GM04503 (cell line): ENCODE measurements around the gene SYTL2.
A peak's percentile ranks its signal among the peaks of the same experiment; 100 is the strongest.

Experiments used
- DNase-seq: peaks from one replicate; pipeline ENCODE4 v3.0.0-alpha.2; 2012; ENCODE audit warnings: low read depth

The SYTL2 gene

DNA sequence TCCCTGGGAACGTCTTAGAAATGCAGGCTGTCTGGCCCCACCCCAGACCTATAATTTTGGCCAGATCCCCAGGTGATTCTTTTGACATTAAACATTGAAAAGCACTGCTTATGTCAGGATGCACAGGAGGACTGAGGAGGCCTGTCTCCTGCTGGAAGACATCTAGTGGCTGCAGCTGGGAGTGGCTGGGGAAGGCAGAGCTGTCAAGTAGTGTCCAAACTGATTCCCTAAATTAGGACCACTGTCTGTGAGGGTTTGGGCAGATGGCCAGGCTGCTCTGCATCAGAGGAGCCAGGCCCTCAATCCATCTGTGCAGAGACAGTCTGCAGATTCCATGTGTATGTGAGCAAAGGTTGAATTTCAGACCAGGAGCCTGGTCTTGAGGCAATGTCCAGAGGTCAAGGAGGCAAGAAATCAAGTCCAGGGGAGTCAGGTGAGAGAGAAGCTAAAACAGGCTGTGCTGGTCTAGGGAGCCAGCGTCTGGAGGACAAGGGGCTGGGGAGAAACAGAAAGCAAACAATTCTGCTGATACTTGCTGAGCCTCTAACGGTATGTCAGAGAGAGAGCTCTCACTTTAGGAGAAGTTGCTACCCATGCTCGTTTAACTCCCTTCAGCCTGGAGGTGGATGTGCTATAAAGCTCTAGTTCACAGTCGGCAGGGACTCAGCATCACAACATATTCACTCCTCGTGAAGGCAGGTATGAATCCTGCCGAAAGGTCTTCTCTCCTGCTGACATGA is 15.3 kb upstream of the SYTL2 start:
- no peak for DNase-seq

DNA sequence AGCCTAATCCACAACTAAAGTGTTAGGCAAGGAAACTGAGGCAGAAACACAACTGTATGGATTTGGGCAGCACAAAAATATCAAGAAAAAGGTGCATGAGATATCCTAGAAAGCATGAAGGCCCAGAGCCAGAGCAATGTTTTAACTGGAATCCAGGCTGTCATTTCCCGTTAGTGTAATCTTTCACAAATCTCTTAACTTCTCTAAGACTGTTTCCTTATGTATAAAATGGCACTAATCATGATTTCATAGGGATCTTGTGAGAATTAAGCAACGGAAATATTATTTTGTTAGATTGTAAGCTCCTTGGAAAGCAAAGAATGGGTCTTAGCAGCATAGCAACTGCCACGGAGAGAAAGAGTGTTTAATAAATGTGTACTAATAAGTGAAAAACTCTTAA is 14.7 kb upstream of the SYTL2 start:
- no peak for DNase-seq

DNA sequence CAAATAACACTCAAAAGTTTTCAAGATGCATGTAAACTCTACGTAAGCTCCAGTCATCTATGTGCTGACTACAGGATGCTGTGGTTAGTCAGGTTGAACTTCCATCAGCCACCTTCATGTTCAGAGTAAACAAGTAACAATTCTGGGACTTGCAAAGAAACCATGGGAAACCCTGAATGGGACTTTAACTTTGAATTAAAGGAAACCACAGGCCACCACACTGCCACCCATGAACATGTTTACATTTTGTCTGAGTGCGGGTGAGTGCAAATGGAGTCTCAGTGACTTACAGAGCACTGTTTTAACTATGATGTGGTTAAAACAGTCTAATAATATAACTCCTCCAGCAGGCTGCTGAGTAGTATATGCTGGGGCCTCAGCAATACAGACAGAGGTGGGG is 12.9 kb upstream of the SYTL2 start:
- DNase-seq: no peak

DNA sequence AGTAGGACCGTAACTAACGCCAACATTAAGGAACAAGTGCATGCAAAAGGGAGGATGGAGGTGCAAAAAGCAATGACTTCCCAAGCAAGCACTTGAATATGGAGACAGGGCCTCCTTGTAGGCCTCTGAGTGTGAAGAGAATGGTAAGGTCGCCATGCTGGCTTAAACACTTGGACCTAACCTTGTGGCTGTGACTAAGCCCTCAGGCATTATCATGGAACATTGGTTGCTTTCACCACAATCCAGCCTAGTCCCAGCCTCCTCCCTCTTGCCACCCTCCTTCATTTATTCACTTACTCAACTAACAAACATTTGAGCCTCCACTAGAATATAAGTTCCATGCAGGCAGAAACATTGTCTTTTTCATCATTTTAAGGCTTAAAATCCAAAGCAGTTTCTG is 11.9 kb upstream of the SYTL2 start:
- no peak for DNase-seq

DNA sequence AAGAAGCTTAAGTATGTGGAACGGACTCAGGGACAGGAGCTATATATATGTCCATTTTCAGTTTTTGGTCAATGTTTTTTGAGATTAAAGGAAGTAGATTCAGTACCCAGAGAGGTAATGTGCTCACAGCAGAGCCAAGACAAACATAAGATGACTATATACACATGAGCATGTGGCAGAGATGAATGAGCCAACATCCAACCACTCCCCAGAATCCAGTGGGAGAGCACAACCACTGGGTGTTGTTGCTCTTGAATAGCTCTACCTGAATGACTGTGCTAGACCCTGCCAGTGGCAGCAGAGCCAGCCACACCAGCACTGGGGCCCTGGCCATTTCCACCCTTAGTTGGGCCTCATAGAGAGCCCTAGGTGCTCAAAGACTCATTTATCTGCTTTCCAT is 10.7 kb upstream of the SYTL2 start:
- no peak for DNase-seq

DNA sequence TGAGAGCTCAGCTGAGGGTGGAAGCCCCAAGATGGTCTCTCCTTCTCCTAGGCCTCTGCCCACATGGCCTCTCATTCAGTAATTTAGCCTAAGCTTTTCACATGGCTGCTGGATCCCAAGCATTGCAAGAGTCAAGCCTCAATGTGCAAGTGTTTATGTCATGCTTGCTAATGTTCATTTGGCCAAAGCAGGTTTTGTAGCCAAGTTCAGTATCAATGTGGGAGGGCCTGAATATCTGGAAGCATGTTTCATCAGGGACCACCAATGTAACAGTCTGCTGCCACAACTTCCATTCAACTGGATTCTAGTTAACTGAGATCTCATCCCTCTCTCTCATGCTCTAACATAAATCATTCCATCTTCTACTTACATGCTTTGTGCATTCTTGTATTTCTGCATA is 8.5 kb upstream of the SYTL2 start:
- DNase-seq: no peak

DNA sequence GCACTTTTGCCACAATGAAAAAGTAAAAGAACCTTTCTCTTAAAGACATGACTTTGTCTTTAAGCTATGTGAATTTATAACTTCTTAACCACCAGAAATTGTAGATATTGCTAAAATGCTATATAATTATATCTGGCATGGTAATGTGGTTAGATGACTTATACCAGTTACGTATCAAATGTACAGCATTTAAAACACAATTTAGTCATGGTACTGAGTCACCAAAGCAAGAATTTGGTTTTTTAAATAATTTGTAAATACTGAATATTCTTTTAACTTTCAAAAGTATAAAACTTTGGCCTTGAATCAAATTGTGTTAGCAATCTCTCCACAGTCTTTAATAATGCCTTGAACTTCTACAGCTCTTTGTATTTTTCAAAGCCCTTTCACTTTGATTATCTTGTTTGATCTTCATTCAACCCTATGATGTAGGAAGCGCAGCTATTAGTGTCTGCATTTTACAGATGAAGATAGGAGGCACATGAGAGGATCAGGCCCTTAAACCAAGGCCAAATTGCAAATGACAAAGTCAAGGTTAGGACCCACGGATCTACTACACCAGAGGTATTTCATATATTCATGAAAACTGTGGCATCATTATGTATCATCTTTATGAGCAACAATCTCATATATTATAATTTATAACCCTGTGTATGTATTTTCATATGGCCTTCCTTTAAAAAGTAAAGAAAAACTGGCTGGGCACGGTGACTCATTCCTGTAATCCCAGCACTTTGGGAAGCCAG is 4.4 kb upstream of the SYTL2 start:
- DNase-seq: peak; percentile 68

DNA sequence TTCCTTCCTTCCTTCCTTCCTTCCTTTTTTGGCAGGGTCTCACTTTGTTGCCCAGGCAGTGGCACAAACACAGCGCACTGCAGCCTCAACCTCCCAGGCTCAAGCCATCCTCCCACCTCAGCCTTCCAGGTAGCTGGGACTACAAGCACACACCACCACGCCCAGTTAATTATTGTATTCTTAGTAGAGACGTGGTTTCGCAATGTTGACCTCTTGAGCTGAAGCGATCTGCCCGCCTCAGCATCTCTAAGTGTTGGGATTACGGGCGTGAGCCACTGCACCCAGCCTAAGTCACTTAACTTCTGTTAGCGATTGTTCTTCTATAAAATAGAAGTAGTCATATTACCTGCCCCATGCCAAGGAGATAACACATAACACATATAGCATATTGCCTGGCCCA is 2.8 kb upstream of the SYTL2 start:
- DNase-seq: no peak

DNA sequence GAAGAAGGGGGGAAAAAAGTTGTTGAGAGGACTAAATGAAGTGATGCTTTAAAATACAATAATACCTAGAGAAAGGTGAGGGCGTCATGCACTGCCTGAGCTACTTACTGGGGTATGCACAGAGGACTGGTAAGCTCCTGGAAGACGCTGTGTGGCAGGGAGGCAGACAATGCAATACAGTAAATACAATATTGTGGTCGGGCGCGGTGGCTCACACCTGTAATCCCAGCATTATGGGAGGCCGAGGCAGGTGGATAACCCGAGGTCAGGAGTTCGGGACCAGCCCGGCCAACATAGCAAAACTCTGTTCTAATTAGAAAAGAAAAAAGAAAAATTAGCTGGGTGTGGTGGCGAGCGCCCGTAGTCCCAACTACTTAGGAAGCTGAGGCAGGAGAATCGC is 683 bp upstream of the SYTL2 start:
- no peak for DNase-seq

DNA sequence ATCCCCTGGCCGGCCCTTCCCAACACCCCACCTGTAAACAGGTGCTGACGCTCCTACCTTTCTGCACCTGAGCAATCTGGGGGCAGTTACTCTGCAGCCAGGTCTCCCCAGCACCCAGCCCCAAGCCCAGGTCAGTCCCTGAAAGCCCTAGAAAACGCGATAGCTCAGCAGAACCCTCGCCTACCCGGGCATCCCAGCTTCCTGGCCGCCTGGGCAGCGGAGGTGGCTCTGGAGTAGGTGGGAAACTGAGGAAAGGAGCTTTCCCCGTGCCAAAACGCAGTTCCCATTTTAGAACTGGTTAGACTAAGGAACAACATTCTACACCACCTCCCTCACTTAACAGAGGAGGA is 445 bp downstream of the SYTL2 start:
- DNase-seq: no peak

DNA sequence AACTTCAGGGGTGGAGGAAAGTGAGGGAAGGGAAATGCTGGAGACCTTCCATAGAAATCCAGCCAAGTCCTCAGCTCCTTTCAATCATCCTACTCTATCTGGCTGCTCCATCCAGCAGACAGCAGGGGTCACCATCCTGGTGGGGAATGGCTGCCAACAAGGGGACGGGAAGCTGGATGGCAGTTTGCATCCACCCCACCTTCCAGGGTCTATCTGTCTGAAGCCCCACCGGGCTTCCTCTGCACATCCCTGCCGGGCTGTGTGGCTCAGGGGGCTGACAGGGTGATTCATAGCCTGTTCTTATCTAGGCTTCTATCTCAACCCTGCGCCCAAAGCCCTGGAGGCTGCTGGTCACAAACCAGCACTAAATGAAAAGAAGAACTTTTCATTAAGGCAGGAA is 1.1 kb downstream of the SYTL2 start:
- no peak for DNase-seq

DNA sequence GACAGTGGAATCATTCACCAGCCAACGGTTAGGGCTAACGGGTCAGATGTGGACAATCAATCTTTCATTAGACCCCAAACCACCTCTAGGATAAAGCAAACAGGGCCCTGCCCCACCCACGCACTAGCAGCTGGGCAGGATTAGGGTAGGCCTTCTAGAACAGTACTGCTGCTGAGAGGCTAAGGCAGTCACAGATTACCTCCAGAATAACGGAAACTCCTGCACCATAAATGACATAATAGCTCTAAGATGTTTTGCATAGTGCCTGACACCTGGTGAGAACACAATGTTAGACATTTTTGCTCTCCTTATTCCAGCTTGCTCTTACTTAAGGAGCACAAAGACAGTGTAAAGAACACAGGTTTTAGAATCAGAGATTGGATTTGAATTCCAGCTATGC is 1.8 kb downstream of the SYTL2 start:
- DNase-seq: no peak

DNA sequence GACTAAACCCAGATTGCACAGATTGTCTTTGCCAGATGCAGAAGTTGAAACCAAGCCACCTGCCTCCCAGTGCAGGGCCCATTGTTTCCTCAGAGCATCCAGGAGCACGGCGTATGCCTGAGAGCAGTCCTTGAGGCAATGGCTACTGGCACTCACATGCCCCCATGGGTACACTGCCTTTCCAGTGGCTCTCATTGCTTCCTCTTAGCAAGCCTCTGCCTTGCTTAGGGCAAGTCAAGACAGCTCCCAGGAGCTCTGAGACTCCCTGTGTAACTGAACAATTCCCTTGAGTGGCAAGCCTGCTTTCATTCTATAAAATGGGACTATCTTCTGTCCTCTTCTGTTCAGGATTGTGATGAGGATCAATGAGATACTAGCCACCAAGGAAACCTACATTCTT is 4.1 kb downstream of the SYTL2 start:
- no peak for DNase-seq

DNA sequence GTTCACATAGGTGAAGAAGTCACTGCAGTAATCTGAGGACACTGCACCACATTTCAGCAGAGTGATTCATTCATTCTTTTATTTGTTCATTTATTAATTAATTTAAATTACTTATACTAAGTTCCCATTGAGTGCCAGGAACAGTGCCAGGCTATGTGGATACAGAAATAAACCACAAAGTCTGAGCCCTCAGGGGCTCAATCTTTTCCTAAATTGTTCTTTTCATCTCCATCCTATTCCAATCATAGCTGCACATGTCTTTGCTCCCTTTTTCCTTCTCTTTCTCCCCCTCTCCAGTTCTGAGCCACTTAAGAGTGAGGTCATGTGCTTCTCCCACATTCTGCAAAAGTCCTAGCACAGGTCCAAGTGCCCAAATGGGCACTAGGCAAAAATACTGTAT is 4.9 kb downstream of the SYTL2 start:
- DNase-seq: no peak

DNA sequence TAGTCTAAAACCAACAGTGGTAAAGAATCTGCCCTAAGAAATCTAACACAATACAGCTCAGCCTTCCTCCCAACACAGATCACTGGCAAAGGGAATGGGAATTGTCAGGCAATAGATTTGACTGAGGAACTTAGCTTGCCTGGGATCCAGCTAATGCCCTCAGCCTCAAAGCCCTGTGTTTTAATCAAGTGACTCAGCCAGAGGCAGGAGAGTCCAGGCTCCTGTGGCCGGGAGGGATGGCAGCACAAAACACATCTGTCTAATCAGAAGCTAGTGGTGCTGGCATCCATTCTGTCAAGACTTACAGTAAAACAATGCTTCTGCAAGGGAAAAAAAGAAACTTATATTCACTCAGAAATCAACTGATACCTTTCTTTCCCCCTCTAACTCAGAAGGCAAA is 5.6 kb downstream of the SYTL2 start:
- no peak for DNase-seq

DNA sequence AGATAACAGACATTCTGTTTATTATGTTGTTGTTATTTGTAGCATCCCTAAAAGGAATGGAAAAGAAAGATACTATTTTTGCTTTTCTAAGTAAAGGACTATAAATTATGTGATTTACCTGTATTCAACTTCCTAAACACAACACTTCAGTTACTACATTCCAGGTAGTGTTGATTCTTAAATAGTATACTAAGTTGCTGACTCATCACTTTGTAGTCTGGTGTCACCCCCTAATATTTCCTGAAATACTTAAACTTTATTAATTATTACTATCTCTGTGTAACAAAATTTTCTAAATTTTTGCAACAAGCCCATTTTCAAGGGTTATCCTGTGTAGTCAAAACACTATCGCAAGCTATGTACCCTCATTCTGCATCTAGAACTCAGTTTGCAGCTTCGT is 7.0 kb downstream of the SYTL2 start:
- DNase-seq: no peak

DNA sequence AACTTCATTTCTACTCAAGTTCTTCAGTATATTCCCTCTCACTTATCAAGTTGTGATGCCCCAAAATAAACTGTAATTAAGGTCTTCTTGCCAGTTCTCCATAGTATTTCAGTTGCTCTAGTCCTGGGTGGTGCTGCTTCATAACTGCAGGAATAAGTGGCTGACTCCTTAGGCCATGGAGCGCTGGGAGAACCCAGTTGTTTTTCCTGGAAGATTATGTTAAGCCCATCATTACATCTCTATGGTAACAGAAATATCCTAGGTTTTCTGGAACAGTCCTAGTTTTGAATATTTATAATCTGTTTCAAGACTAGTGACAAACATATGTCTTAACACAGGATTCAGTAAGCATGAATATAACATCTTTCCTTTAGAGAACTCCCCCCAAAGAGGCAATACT is 7.6 kb downstream of the SYTL2 start:
- DNase-seq: no peak

DNA sequence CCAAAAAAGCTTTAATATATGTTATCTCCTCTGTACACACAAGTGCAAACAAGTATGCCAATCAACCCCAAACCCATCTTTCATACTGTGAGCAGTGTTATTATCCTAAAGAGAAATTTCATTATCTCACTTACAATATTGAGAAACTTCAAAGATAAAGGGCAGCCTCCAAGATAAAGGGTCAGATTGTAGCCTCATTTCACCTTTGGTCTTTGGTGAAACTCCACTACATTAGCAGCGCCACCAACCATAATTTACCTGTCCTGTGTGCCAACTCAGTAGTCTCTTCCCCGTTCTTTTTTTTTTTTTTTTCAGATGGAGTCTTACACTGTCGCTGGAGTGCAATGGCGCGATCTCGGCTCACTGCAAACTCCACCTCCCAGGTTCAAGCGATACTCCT is 9.4 kb downstream of the SYTL2 start:
- DNase-seq: no peak

DNA sequence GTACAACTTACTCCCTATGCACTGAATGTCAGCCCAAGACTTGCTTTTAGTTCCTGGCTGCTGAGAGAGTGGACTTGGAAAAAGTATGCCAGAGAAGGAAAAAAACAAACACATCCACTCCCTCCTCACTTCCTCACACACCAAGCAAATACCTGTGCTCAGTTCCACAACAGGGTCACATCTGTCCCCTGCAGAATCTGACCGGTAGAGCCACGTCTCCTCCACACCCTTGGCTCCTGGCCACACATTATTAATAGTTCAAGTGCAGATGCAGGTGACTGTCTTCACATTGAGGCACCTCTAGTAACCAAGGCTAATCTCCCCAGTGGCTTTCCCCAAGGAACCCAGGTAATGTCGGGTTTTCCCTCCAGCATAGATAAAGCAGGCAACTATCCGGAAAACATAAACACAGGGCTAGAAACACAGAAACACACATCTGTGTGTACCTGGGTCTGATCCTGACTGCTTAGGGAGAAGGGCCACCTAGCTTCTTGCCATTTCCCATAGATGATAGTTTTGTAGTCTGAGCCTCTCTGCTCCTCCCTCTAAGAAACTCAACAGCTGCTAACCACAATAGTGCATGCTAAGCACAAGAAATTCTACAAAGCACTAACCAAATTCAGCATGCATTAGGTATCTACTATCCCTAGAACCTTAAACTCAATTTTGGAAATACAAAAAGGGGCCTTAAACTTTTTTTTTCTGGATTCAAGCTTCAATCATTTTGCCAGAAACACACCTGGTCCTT is 10.2 kb downstream of the SYTL2 start:
- no peak for DNase-seq

DNA sequence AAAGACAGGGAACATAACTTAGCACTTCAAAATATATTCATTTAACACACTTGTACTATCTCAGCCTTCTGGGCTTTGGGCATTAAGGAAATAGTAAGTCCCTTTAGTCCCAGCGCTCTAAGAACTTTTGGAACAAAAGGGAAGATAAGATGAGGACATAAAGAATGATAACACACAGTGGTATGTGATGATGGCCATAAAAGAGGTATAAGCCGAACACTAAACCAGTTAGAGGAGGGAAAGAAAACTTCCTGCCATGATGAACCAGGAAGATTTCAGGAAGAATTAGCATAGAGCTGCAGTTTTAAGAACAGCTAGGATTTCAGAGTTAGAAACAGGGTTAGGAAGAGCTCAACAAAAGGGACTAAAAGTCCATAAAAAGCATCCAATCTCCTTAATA is 11.8 kb downstream of the SYTL2 start:
- no peak for DNase-seq

DNA sequence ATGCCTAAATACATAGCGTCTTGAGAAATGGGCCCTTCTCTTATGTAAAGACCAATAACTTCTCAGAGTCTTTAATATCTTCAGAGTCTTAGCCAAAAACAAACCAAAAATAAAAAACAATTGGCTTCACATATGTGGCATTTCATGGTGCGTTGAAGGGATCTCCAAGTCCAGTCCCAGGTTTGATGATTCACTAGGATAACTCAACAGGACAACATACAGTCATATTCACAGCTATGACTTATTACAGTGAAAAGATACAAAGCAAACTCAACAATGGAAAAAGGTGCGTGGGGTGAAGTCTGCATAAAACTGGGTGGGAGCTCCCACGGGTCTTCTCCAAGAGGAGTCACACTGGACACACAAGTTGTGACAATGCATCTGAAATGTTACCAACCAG is 12.6 kb downstream of the SYTL2 start:
- no peak for DNase-seq

DNA sequence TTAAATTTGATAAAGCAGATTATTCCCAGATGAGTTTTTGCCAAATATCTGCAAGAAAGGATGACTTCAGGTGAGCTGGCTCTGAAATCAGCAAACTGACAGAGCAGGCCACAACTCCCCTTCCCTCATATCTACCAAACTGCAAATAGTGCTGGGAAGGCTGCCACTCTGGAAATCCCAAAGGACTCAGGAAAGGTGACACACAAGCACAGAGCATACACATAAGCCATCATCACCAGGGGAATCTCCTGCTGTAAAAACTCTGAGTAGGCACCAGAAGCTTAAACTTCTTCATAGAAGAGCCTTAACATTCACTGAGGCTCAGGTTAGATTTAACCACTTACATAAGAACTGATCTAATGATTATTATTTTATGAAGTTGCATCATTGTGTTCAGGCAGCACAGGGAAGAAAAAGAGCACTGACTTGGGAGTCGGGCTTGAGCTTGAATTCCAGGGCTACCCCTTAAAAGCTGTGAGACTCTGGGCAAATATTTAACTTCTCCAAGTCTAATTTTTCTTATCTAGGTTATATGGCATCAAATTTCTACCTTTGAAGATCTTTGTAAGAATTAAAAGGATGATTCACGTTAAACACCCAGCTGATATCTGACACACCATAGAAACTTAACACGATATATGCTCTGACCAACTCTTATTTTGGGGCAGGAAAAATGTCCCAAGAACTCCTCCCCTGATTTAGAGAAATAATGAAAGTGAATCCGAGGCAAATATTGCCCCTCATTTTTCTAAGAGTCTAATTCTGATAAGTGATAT is 15.0 kb downstream of the SYTL2 start:
- DNase-seq: no peak
